H1 (cell line): ENCODE data around the gene SHCBP1L. TPM values are rescaled to one million over a fixed set of nuclear protein-coding genes. Genes with fewer than 3 reads are reported as not detected.

Source experiments
- CTCF ChIA-PET: fragments of 300-600 bp; sonication (Branson Sonifier 250); formaldehyde crosslinking; loops from one replicate; lab custom pipeline; 2021; ENCODE audit not compliant: partially characterized antibody; lab: Charles Lee
- POLR2A ChIA-PET: fragments of 300-600 bp; sonication (Branson Sonifier 250); formaldehyde crosslinking; loops from one replicate; lab custom pipeline; 2021; ENCODE audit warnings: inconsistent platforms; ENCODE audit not compliant: partially characterized antibody; lab: Charles Lee
- DNase-seq, 2 experiments: peaks; one replicate each; pipeline versions ENCODE4 v3.0.0 to v3.0.0-alpha.2; 2010 to 2022; ENCODE audit warnings: low spot score in 2 of 2, low read depth in 1 of 2, mixed read lengths in 1 of 2
- FAIRE-seq: peaks from 2 replicates; lab custom pipeline; 2011; peaks lifted over from hg19 to GRCh38; lab: Jason Lieb, UNC
- H2AFZ ChIP-seq: 2 replicates; pipeline ENCODE4 v1.8.1; 2012; ENCODE audit warnings: low read length, inconsistent platforms
- H2AK5ac ChIP-seq: 2 replicates; pipeline ENCODE4 v1.6.1; 2013; ENCODE audit warnings: low read depth, low read length
- H2BK120ac ChIP-seq: replicated peaks from 2 replicates; pipeline ENCODE3; 2013; ENCODE audit warnings: low read depth, low read length, inconsistent platforms
- H2BK12ac ChIP-seq: 2 replicates; pipeline ENCODE4 v1.6.1; 2013; ENCODE audit warnings: low read depth, low read length
- H2BK15ac ChIP-seq: 2 replicates; pipeline ENCODE4 v1.6.1; 2013; ENCODE audit warnings: low read length
- H2BK20ac ChIP-seq: 2 replicates; pipeline ENCODE4 v1.6.1; 2013; ENCODE audit warnings: low read length
- H2BK5ac ChIP-seq: 2 replicates; pipeline ENCODE4 v1.6.1; 2013; ENCODE audit warnings: low read depth, low read length
- H3K14ac ChIP-seq: 2 replicates; pipeline ENCODE4 v1.6.1; 2013; ENCODE audit warnings: inconsistent platforms; ENCODE audit not compliant: insufficient read length
- H3K18ac ChIP-seq: 2 replicates; pipeline ENCODE4 v1.6.1; 2013; ENCODE audit warnings: low read length; ENCODE audit errors: extremely low read depth
- H3K23ac ChIP-seq: 2 replicates; pipeline ENCODE4 v1.6.1; 2013; ENCODE audit warnings: inconsistent platforms; ENCODE audit not compliant: insufficient read length
- H3K23me2 ChIP-seq: 2 replicates; pipeline ENCODE4 v1.6.1; 2013; ENCODE audit warnings: low read depth, low read length
- H3K27ac ChIP-seq: 2 replicates; pipeline ENCODE4 v1.6.1; 2011; ENCODE audit warnings: low read depth, low read length, inconsistent platforms
- H3K27me3 ChIP-seq, 4 experiments: replicated peaks in 1 of 4; 1 replicate in 1 of 4; 2 replicates in 3 of 4; pipeline versions ENCODE4 v1.6.1 to v1.8.1; 2011 to 2013; ENCODE audit warnings: low read length in 3 of 4, mild to moderate bottlenecking in 3 of 4, inconsistent platforms in 2 of 4, mixed read lengths in 2 of 4, moderate library complexity in 1 of 4; ENCODE audit not compliant: control insufficient read depth in 3 of 4, insufficient read depth in 3 of 4; ENCODE audit errors: extremely low read depth in 1 of 4
- H3K36me3 ChIP-seq, 4 experiments: 2 replicates each; pipeline versions ENCODE4 v1.6.1 to v1.8.1; 2011 to 2013; ENCODE audit warnings: mild to moderate bottlenecking in 4 of 4, low read length in 3 of 4, moderate library complexity in 2 of 4, control low read depth in 1 of 4, inconsistent platforms in 1 of 4; ENCODE audit not compliant: insufficient read depth in 4 of 4, control insufficient read depth in 2 of 4
- H3K4ac ChIP-seq: replicated peaks from 2 replicates; pipeline ENCODE3; 2013; ENCODE audit warnings: low read length, low read depth, mixed read lengths, inconsistent platforms; ENCODE audit not compliant: insufficient read length
- H3K4me1 ChIP-seq, 4 experiments: replicated peaks in 1 of 4; 1 replicate in 1 of 4; 2 replicates in 3 of 4; pipeline versions ENCODE4 v1.6.1 to v1.8.1; 2011 to 2013; ENCODE audit warnings: low read length in 3 of 4, inconsistent platforms in 2 of 4, mixed read lengths in 1 of 4; ENCODE audit not compliant: insufficient read depth in 4 of 4, control insufficient read depth in 3 of 4
- H3K4me2 ChIP-seq, 2 experiments: 2 replicates each; pipeline versions ENCODE4 v1.6.1 to v1.8.1; 2011 to 2013; ENCODE audit warnings: low read depth in 2 of 2, low read length in 2 of 2, control low read depth in 1 of 2, inconsistent platforms in 1 of 2, mild to moderate bottlenecking in 1 of 2; ENCODE audit not compliant: insufficient read depth in 1 of 2
- H3K4me3 ChIP-seq, 4 experiments: fragments of 200-600, 300-600 bp in 1 of 4; sonication (generic), shearing (Covaris generic), sonication (Bioruptor Twin) in 1 of 4; 2 replicates each; pipeline versions ENCODE4 v1.5.1 to v1.8.1; 2011 to 2016; ENCODE audit warnings: low read length in 4 of 4, low read depth in 3 of 4, control low read depth in 2 of 4, inconsistent platforms in 2 of 4, mild to moderate bottlenecking in 2 of 4, mixed read lengths in 1 of 4, moderate library complexity in 1 of 4; ENCODE audit not compliant: insufficient read depth in 2 of 4; ENCODE audit errors: extremely low read depth in 1 of 4
- H3K56ac ChIP-seq: replicated peaks from 2 replicates; pipeline ENCODE3; 2013; ENCODE audit warnings: low read depth, mild to moderate bottlenecking, mixed read lengths, low read length, inconsistent platforms; ENCODE audit not compliant: insufficient read length
- H3K79me1 ChIP-seq: 2 replicates; pipeline ENCODE4 v1.6.1; 2013; ENCODE audit warnings: low read depth, low read length, control low read depth
- H3K79me2 ChIP-seq, 2 experiments: 2 replicates each; pipeline versions ENCODE4 v1.6.1 to v1.8.1; 2012 to 2013; ENCODE audit warnings: low read length in 2 of 2, mild to moderate bottlenecking in 2 of 2, inconsistent platforms in 1 of 2; ENCODE audit not compliant: insufficient read depth in 2 of 2, control insufficient read depth in 1 of 2
- H3K9ac ChIP-seq, 4 experiments: replicated peaks in 1 of 4; 1 replicate in 1 of 4; 2 replicates in 3 of 4; pipeline versions ENCODE4 v1.6.1 to v1.8.1; 2011 to 2013; ENCODE audit warnings: low read depth in 3 of 4, low read length in 3 of 4, control low read depth in 2 of 4, mild to moderate bottlenecking in 2 of 4, moderate library complexity in 2 of 4, inconsistent platforms in 1 of 4; ENCODE audit errors: extremely low read depth in 1 of 4
- H3K9me3 ChIP-seq, 2 experiments: 2 replicates each; pipeline versions ENCODE4 v1.6.1 to v1.8.1; 2012 to 2013; ENCODE audit warnings: mild to moderate bottlenecking in 2 of 2, moderate library complexity in 2 of 2, control low read depth in 1 of 2, inconsistent platforms in 1 of 2, low read depth in 1 of 2, low read length in 1 of 2, mixed read lengths in 1 of 2; ENCODE audit not compliant: insufficient read depth in 2 of 2
- H4K20me1 ChIP-seq, 2 experiments: replicated peaks in 1 of 2; 2 replicates each; pipeline versions ENCODE3 to v1.8.1; 2011 to 2013; ENCODE audit warnings: inconsistent platforms in 2 of 2, low read length in 2 of 2, mild to moderate bottlenecking in 1 of 2; ENCODE audit not compliant: insufficient read depth in 2 of 2, control insufficient read depth in 1 of 2
- H4K5ac ChIP-seq: 2 replicates; pipeline ENCODE4 v1.6.1; 2013; ENCODE audit warnings: low read length, low read depth, mixed read lengths, inconsistent platforms; ENCODE audit not compliant: insufficient read length
- H4K8ac ChIP-seq: 2 replicates; pipeline ENCODE4 v1.8.0; 2013; ENCODE audit warnings: mild to moderate bottlenecking, moderate library complexity, low read length, inconsistent platforms; ENCODE audit not compliant: insufficient read depth; ENCODE audit errors: extremely low read depth
- H4K91ac ChIP-seq: replicated peaks from 2 replicates; pipeline ENCODE3; 2013; ENCODE audit warnings: low read length, mixed read lengths, inconsistent platforms; ENCODE audit not compliant: insufficient read length
- BCL11A ChIP-seq, 2 experiments: IDR thresholded peaks; one replicate each; pipeline ENCODE4 v1.6.1; 2011; ENCODE audit warnings: low read depth in 2 of 2, low read length in 2 of 2, mild to moderate bottlenecking in 2 of 2
- BRCA1 ChIP-seq: IDR thresholded peaks from 2 replicates; pipeline ENCODE4 v1.6.1; 2012; ENCODE audit warnings: low read depth, low read length, improper control_type of control experiment
- FOSL1 ChIP-seq: IDR thresholded peaks from 2 replicates; pipeline ENCODE4 v1.6.1; 2011; ENCODE audit warnings: mild to moderate bottlenecking, low read depth, low read length, moderate library complexity; ENCODE audit not compliant: insufficient read depth
- HDAC6 ChIP-seq: IDR thresholded peaks from one replicate; pipeline ENCODE4 v1.7.1; 2012; ENCODE audit warnings: low read depth, mild to moderate bottlenecking, inconsistent platforms, low read length, moderate library complexity
- KDM4A ChIP-seq: IDR thresholded peaks from one replicate; pipeline ENCODE4 v1.7.1; 2012; ENCODE audit warnings: low read depth, mild to moderate bottlenecking, moderate library complexity, low read length, inconsistent platforms; ENCODE audit not compliant: severe bottlenecking
- MAFK ChIP-seq: IDR thresholded peaks from 2 replicates; pipeline ENCODE4 v1.6.1; 2012; ENCODE audit warnings: low read depth, mild to moderate bottlenecking, improper control_type of control experiment, low read length
- NRF1 ChIP-seq: IDR thresholded peaks from 2 replicates; pipeline ENCODE4 v1.6.1; 2011; ENCODE audit warnings: mild to moderate bottlenecking, low read depth, low read length, improper control_type of control experiment
- SIRT6 ChIP-seq: IDR thresholded peaks from one replicate; pipeline ENCODE4 v1.7.1; 2012; ENCODE audit warnings: low read length, inconsistent platforms
- SIX5 ChIP-seq: IDR thresholded peaks from 2 replicates; pipeline ENCODE4 v1.6.1; 2011; ENCODE audit warnings: mild to moderate bottlenecking, low read depth, low read length
- TEAD4 ChIP-seq: IDR thresholded peaks from 2 replicates; pipeline ENCODE4 v1.6.1; 2012; ENCODE audit warnings: low read depth, low read length, inconsistent platforms, mixed read lengths
- WGBS, 2 experiments: shearing (Covaris generic) in 1 of 2; methylation state at CpG; one replicate each; pipeline versions ENCODE4 v1.1.6 to v1.1.7; 2013 to 2015; ENCODE audit warnings: low lambda C conversion rate in 2 of 2, mixed read lengths in 2 of 2, inconsistent platforms in 1 of 2, low coverage in 1 of 2, missing lambda C conversion rate in 1 of 2; ENCODE audit not compliant: insufficient replicate concordance in 2 of 2, insufficient coverage in 1 of 2, insufficient read length in 1 of 2; ENCODE audit errors: extremely low coverage in 1 of 2, missing lambda C conversion rate in 1 of 2; 5-methylcytosine and 5-hydroxymethylcytosine counted together
- polyA plus RNA-seq, 7 experiments: library from polyadenylated mRNA; depleted of rRNA in 3 of 7; stranded (reverse) in 5 of 7; unstranded in 2 of 7; fragments of >200 nt in 5 of 7; fragments of 200-250 nt in 2 of 7; gene quantifications; 1 replicate in 5 of 7; 2 replicates in 1 of 7; 4 replicates in 1 of 7; pipeline versions ENCODE4 v1.2.1 to v1.2.3, GENCODE V29; 2011 to 2013; ENCODE audit warnings: missing spikeins in 2 of 7, mixed read lengths in 2 of 7
- total RNA-seq: library from RNA; stranded (reverse); fragmentation: NEBNext Ultra II Directional; extraction: Animal tissue kit (Norgen Biotek cat#: 25700); gene quantifications from 2 replicates; pipeline ENCODE4 v1.2.1, GENCODE V29; 2021
- TF ChIP-seq, protein P1 (sequence below): IDR thresholded peaks from 2 replicates; pipeline ENCODE4 v1.6.1; 2011; ENCODE audit warnings: low read length, improper control_type of control experiment

Gene SHCBP1L
- total and polyA plus RNA-seq, 2 of the 8 experiments (the other 6 are each of a cell fraction or from before 2014, with no cell fraction given), result not detected

DNA sequence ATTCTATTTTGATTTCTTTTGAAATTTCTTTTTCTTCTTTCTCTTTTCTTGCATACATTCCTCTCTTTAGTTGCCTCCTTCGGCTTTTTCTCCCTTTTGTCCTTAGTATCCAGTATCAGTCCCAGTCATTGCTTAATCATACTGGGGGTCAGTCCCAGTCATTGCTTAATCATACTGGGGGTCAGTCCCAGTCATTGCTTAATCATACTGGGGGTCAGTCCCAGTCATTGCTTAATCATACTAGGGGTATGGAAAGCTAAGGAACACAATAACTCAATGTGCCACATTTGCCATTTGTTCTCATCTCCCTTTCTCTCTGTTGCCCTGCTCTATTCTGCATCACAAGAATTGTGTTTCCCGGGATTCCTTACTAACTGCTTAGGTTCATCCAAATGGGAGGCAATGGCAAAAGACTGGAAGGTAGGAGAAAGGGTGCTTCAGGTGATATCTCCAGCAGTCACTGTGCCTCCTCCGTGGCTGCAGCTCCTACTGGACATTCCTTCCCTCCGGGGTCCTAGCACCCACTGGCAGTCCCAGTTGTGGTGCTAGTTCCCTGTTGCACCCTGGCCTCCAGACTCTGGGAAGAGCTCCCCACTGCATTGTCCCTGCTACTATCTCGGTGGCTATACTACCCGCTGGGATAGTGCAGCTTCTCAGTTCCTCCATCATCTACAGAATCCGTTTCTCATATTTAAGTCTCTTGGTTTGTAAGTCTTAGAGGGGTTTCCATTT, 37.6 kb upstream of the SHCBP1L start:
- Histone ChIP-seq H4K5ac (no peak overlapping the region), H4K91ac (no peak overlapping the region), H3K4ac (no peak overlapping the region), H3K14ac (no peak overlapping the region), H3K4me1 (0 out of 7 replicates have a peak, but pooled peaks cover 0 to 2% (median 0%) of the 10 kb centered on the region in 4 experiments), H3K23ac (no peak overlapping the region), H2AK5ac (no peak overlapping the region), H3K79me1 (no peaks in the 10 kb centered on the region), H3K36me3 (no peaks in the 10 kb centered on the region), H2BK120ac (no peak overlapping the region), H2BK20ac (no peak overlapping the region), H2BK5ac (no peak overlapping the region), H4K8ac (no peak overlapping the region; the same call in 1 of the 2 replicates), H3K56ac (no peak overlapping the region), H3K27me3 (0 out of 7 replicates have a peak, but pooled peaks cover 0 to 3% (median 0%) of the 10 kb centered on the region in 4 experiments), H3K23me2 (no peaks in the 10 kb centered on the region), H3K18ac (no peak overlapping the region), H2BK15ac (no peak overlapping the region), H3K9ac (no peak overlapping the region), H2AFZ (peak overlapping the region; percentile 56), H2BK12ac (no peak overlapping the region), H3K4me2 (no peak overlapping the region), H3K9me3 (no peaks in the 10 kb centered on the region), H3K4me3 (no peak overlapping the region), H3K79me2 (no peaks in the 10 kb centered on the region), H3K27ac (no peak overlapping the region), H4K20me1 (no peaks in the 10 kb centered on the region)
- FAIRE-seq (no peak), DNase-seq (no peak)
- ChIA-PET CTCF (interaction anchor here (1.2 kb wide), 1 partner anchor 28 kb away, joined by 6 read pairs; no protein-coding TSS in a partner anchor), POLR2A (no interaction called here)
- WGBS, 2 experiments, result 80% methylated on average over 7 of the region's 7 CpGs; no CpG with 5 or more reads in 1 of the 2 experiments
- TF ChIP-seq BRCA1 (no peak), NRF1 (no peak), HDAC6 (no peak), FOSL1 (no peak), TEAD4 (no peak), KDM4A (no peak), SIRT6 (no peak), BCL11A (IDR thresholded peaks at IDR 0.05; ENCODE audit: low read depth in 2 of 2, low read length in 2 of 2) (no peak), MAFK (no peak), SIX5 (no peak)
- TF ChIP-seq, protein P1, sequence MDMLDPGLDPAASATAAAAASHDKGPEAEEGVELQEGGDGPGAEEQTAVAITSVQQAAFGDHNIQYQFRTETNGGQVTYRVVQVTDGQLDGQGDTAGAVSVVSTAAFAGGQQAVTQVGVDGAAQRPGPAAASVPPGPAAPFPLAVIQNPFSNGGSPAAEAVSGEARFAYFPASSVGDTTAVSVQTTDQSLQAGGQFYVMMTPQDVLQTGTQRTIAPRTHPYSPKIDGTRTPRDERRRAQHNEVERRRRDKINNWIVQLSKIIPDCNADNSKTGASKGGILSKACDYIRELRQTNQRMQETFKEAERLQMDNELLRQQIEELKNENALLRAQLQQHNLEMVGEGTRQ, result no peak
